Globus pallidus (tissue), 1 donor: ENCODE results near the gene SMAD3.
A peak's percentile ranks its signal among the peaks of the same experiment; 100 is the strongest.

Experiments
- DNase-seq: peaks from one replicate; pipeline ENCODE4 v3.0.0-alpha.2; 2015; ENCODE audit warnings: low spot score

Gene SMAD3

DNA sequence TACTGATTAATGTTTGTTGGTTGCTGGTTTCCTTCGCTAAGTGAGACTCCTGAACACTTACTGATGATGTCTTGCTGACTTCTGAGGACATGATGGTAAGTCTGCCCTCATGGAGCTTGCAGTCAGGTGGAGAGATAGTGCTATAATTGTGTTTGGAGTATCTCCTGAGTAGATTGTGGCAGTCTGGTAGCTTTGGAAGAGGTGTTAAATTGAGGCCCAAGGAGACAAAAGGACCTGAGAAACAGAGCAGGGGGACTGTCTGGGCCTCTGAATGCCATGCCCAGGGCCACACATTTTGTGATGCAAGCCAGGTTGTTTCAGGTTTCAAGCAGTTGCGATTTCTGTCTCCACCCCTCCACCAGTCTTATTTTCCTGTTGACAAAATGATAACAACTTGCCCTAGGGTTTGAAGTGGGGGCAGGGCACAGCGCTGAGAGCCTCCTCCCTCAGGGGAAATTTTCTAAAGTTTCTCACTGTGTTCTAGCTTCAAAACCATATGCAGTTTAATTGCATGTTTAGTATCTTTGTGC, 16.7 kb downstream of the SMAD3 start:
- no peak for DNase-seq

DNA sequence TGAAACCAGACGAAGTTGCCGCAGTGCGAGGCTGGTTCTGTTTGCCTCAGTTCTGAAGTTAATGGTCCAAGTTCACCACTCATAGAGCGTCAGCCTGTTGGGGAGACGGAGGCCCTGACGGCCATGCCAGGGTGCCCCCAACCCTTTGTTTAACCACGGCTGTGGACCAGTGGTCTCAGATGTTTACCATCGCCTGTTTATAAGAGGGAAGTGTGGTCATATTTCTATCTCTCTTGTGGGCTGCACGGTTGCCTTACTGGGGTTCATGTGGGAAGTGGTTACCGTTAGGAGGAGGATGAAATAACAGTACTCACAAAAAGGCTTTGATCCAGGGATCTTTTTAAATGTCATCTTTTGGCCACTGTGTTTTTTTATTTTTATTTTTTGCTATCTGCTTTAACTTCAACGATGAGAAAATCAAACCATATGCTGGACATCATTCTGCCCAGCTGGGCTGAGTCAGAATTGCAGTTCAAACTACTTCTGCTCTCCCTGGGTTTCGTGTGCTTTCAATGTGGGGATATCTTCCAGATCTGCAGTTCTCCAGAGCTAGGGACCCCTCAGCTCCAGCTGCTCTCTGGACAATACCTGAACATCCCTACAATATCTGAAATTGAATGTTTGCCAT, 17.8 kb downstream of the SMAD3 start:
- DNase-seq, result no peak

DNA sequence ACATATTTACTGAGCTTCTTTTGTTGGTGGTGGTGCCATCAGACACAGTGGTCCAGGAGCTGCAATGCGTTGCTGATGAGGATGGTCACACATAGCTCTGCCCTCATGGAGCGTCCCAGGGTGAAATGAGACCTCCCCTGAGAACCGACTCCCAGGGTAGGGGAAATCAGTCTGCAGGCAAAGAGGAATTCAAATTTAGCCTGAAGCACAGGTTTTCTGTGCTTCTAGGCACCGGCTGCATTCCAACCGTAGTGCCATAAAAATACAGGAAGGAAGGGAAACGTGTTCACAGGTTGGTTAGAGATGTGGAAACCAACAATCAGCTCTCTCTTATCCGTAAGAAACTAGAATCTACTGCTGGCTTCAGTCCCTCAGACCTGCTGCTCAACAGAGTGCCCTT, 19.2 kb downstream of the SMAD3 start:
- no peak for DNase-seq

DNA sequence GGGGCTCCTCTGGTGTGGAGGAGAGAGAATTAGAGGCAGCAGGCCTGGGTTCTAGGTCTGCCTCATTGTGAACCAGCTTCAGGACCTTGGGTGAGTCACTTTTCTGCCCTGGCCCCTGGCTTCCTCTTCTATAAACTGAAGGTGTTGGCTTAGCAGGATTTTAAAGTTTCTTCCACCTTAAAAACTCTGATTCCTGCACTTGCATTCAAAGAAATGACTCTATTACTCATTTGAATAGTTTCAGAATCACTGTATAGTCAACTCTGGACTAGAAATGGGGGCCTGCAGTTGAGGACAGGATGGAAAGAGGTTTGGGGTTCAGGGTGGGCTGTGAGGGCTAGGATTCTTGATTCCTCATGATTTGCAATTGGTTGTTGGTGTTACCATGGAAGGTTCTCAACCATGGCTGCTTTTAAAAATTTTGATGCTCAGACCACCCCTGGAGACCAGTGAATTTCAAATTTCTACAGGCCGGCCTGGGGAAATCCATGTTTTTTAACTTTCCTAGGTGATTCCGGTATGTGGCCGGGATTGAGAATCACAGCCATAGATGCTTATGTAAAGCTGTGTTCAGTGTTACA, 19.9 kb downstream of the SMAD3 start:
- no peak for DNase-seq

DNA sequence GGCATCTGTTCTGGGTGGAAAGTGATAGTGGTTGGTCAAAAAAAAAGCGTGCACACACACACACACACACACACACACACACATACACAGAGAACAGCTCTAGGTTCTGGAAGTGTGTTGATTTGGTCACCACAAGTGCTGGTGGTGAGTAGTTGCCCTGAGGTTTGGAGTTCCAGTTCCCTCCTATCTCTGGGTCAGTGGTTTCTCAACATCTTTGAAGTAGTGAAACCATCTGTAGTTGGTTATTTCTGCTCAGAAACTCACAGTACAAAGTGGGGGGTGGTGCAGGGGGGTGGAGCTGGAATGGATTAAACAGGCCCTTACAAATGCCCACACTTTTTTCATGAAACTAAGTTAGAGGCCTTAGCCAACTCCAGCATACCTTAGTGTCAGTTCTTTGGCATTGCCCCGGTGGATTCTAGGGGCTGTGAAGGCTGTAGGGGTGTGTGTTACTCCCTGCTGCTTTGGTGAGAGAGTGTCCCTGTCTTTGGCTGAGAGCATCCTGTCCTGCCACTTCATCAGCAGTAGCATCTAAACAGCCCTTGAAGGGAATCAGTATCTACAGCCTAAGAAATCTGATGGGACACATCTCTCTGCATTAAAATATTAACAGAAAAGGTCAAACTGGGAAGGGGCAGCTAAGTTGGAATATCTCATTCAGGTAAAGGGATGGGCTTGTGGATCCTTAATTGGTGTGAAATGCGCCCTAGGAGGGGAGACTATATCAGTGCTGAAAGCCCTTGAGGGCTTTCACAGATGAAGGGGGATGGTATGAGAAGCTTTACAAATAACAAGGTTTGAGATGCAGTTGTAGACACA, 20.6 kb downstream of the SMAD3 start:
- peak; percentile 53 for DNase-seq

DNA sequence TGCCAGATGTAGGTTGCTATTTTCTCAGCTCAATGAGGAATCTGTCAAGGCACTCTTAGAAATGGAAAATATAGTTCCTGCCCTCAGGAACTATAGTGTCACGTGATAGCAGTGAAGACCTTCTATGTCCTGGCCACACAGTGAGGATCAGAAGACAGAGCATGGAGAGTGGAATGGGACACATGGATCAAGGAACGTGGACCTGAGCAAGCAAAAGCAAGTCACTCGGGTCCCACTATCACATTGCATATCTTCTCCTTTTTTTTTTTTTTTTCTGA, 21.2 kb downstream of the SMAD3 start:
- no peak for DNase-seq

DNA sequence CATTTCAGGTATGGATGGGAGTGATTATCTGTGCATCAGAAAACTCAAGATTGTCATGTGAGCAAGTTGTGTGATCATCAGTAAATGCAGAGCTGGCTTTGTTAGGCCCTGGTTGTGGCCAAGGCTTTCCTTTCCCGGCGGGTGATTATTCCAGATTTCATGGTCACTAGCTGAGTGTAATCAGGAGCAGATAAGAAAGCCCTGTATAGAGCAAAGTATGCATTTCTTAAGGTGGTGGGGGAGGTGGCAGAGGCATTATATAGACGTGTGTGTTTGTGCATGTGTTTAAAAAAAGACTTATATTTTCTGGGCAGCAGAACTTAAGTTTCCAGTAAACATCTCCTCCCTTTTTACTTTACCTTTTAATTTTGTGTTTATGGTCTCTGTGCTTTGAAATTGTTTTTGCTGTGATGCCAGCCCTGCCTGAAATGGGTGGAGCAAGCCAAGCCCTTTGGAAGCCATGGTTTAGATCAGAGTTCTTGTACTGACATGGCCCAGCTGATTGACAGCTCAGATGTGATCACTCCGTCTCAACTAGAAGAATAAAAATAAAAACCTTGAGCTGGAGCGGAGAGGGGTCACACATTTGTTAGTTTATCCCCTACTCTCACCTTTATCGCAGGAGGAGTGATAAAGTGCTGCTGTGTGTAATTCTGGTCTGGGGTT, 22.2 kb downstream of the SMAD3 start:
- no peak for DNase-seq

DNA sequence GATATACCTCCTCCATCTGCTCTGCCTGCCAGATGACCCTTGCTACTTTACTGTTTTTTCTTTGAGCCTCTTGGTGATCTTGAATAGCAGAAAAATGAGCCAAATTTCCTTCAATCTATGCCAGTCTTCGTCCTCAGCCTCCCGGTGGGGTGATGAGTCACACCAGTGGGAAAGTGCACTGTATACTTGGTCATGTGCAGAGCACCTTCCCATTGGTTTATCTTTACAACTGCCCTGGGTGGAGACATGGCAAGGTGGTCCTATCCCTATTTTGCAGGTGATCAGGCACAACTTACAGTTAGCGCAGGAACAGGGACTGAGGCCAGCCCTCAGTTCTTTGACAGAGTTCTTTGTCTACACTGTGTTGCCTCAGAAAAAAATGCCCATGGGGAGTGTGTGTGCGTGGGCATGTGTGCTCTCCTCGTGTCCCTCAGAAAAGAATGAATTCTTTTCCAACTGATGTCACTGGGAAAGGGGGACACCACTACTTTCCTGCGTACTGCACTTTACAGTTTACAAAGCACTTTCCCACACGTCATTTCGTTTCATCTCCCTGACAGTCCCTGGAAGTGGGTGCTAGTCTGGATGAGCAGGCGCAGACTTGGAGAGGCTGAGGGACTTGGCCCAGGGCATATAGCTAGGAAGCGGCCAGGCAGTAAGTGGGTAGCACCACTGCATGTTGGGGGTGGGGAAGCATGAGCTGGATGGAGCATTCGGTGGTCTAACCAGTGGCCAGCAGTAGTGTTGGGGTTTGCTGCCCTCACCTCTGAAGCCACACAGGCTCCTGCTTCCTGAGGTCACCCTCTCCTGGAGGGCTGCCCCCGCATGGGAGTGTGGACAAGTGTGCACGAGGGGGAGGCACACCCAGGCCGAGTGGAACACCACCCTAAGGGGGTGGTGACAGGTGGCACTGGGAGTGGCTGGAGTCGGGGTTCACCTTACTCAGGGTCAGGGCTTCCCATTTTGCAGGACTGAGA, 24.1 kb downstream of the SMAD3 start:
- DNase-seq, result no peak

DNA sequence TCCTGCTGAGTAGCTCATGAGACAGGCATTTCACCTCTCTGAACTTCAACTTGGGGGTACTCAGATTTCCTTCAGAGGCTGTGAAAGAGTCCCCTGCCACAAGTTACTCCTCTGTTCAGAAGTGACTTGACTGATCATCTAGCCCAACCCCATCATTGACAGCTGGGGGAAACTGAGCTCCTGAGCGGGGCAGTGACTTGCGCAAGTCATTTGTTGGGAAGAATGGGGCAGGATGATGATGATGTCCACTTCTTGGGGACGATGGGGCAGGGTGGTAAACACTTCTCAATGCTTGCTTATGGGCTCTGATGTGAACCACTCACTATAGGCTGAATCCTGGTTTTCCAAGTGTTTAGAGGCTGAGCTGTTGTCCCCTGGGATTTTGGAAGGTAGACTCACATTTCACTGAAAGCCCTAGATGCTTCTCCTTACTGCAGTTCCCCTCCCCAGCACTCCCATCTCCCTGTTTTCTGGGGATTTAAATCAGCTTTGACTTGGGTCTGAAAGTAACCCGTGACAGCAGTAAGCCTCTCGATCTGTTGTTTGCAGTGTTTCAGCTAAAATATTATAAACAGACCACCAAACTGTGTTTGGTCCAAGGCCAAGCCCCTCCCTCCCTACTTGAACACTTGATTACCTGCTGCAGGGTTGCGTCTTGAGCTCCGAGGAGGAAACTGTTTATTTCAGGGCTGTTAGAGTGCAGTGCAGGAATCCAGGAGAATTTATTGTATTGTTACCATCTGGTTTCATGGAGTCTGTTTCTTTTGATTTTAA, 25.1 kb downstream of the SMAD3 start:
- DNase-seq, result no peak

DNA sequence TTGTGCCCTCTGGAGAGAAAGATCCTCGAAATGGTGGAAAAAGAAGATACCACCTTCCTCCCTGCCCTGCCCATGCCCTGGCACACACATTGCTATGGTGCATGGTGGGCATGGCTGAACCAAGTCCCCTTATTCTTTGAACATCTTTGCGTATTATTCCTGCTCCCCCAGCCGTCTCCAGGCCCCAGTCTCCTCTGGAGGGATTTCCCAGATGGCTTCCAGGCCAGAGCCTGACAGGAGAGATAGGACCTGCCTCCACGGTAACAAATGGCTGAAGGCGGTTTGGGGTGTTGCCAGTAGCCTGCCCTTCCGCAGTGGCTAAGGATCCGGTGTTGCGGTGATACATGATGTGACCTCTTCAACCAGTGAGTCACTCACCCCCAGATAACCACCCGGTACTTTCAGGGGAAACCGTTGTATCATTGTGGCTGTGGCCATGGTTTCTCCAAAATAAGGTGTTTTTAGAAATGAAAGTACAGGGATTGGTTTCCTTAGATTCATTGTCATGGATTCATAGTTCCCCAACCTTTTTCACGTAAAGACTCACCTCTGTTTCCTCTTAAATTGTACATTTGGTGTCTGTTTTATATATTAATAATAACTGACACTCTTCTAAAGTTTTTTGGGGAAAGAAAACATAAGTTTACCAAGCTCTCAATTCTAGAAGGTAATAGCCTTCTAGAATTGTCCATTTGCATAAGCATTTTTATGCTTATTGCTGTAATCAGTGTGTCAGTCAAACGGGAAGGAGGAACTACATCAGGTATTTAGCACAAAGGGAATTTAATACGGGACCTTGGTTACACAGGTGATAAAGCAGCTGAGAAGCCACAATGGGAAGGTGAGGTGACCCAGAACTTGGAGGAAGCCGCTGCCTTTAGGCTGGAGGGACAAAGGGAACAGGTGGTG, 25.9 kb downstream of the SMAD3 start:
- DNase-seq, result no peak

DNA sequence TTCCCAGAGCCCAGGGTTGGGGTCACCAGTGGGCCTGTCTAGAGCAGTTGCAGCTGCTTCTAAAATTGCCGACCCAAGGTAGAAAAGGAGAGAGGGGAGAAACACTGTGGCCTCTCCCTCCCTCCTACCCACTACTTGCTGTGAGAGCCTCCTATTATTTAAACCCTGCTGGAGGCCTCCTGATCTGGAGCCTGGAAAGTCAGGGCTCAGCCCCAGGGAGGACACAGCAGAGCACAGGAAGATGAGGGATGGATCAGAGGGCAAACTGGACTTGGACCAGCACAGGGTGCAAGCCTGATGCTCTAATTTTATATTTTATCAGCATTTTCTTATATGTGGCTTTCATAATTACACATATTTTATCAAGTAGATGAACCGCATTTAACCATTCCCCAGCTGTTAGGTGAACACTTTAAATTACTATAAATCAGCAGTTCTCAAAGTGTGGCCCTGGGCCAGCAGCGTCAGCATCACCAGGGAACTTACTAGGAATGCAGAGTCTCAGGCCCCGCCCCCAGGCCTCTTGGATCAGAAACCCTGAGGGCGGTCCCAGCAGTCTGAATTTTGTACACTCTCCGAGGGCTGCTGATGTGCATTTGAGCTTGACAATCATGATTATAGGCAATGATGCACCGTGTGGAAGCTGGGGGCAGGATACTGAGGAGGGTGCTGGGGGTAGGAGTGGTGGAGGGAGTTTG, 26.7 kb downstream of the SMAD3 start:
- no peak for DNase-seq

DNA sequence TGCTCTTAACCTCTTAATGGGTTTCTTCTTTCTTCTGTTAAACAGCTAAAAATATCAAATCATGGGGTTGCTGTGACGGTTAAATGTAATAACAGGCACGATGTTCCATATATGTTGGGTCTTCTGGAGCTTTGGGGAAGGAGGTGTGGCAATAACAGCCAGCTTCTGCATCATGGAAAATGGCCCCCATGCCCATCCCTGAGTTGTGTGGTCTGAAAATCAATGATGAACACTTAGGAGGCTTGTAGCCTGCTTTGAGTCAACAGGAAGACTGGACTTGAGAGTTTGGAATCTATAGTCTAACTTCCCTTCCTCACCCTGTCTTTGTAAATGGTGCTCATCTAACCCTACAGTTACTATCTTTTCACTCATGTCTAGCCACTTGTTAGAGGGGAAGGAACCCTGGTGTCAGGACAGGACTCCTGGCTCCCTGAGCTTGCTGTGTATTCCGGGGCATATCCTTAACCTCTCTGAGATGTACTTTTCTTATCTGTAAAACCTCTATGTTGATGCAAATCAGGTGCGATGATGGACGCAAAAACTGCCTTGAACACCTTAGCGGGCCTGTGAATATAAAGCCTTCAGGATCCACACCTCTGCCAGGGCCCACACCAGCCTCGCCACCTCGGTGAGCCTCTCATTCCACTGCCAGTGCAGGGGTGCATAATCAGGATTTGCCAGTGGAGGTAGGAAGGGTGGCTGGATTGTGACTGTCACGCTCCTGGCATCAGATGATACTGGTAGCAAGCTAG, 27.5 kb downstream of the SMAD3 start:
- DNase-seq, result no peak

DNA sequence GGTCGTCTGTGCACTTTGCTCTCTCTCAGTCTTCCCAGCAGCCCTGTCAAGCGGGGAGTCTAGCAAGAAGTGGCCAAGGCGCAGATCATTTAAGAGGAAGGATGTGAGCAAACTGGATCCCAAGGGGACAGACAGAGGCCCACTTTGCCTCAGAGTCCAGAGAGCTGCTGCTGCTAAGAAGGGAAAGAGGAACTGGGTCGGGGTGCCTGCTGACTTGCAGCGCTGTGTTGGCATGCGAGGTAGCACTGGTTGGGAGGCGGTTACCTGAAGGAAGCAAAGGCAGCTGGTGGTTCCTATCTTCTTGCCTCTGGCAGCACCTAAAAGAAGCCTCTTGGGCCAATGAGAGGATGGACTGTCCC, 28.1 kb downstream of the SMAD3 start:
- peak; percentile 65 for DNase-seq

DNA sequence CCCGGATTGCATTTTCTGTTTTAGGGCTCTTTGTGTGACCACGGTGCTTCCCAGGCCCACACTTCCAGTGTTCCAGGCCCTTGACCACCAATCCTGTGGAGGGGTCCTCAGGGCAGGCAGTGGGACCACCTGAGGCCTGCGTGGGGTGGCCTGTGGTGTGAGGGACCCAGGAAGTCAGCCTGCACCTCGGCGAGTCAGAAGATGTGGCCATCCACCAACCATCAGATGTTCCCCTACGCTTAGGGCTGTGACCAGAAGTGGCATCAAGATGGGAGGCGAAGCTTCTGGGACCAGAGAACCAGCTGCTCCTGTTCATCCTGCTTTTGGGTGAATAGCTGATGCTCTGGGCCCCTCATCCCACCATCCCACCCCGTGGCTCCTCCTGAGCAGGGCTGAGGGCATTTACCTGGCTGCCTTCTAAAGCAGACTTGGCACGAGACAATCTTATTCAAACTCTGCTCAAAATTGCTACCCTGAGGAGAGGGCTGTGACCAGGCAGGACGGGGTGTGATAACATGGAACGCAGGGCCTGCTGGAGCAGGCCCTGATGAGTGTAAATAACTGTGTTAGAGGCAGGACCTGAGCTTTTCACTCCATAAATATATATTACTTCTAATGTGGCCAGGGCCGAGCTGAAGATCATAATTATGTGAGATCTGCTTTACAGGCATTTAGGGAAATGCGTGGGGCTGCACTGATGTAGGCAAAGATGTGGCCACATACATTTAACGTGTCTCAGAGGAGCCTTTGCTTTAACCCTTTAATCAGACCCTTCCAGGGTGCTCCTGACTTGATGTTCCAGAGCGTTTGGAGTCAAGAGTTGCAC, 28.8 kb downstream of the SMAD3 start:
- DNase-seq, result no peak

DNA sequence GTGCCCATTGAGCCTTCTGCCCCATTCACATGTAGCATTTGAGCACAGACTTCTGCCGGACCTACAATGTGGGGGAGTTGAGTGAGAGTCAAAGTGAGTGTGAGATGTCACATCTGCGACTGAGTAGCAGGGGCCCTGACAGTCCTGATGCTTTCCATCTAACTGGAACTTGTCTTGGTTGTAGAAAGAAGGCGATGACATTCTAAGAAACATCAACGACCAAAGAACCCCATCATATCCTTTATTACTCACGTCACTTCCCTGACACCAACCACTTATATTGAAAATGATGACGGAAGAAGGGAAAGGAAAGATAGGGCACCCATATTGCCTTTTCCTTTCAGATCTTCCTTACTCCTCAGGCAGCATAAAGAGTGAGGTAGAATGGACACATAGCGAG, 30.5 kb downstream of the SMAD3 start:
- DNase-seq, result no peak

DNA sequence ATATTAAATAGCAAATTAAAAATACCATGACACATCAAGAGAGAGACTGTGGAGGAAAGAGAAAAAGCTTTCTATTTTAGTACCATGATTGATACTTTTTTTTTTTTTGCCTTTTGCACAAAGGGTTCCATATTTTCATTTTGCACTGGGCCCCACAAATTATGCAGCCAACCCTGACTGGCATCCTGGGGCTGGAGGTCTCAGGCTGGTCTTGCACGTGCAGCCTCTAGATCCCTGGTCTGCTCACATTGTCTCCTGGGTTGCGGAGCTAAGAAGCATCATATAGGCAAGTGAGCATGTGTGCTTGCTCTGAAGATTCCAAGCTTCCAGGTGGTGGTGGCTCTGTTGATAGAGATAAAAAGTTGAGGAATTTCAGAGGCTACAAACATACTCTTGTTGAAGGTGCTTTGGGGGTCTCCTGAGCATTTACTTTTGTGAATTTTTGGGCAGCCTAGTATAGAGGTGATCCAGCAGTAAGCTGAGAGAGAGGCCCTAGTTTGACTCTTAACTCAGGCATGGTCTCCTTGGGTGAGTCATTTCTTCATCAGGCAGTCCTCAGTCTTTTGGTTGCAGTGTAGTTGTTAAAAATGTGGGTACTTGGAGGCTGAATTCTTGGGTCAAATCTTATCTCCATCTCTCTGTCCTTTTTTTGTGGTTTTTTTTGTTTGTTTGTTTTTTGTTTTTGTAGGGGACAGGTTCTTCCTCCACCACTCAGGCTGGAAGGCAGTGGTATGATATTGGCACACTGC, 31.3 kb downstream of the SMAD3 start:
- DNase-seq, result no peak

DNA sequence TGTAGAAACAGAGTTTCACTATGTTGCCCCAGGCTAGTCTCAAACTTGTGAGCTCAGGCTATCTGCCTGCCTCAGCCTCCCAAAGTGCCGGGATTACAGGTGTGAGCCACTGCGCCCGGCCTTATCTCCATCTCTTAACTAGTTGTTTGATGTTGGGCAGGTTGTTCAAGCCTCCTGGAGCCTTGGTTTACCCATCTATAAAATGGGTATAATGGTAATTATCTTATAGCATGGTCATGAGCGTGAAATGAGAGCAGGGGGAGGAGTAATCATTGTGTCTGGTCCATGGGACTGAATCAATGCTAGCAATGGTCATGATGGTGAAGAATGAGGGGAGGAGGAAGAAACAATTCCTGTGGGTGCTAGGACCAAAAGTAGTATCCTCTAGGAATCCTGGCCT, 32.0 kb downstream of the SMAD3 start:
- no peak for DNase-seq
